Common myeloid progenitor, CD34-positive (primary cell): ENCODE data around the gene ITGA5. TPM values are rescaled to one million over a fixed set of nuclear protein-coding genes. Genes with fewer than 3 reads are reported as not detected.

Experiments
- CTCF ChIA-PET: fragments of 350-600 bp; sonication (Branson Sonifier 250); formaldehyde crosslinking; loops from one replicate; lab custom pipeline; 2021; ENCODE audit warnings: antibody characterized with exemption; lab: Charles Lee
- POLR2A ChIA-PET: fragments of 350-600 bp; sonication (Branson Sonifier 250); formaldehyde crosslinking; loops from one replicate; lab custom pipeline; 2021; ENCODE audit warnings: antibody characterized with exemption; lab: Charles Lee
- DNase-seq, 3 donors: peaks; one replicate each; pipeline versions ENCODE4 v3.0.0 to v3.0.0-alpha.2; 2013
- H3K27ac ChIP-seq, 2 experiments: 1 replicate in 1 of 2; 2 replicates in 1 of 2; pipeline ENCODE4 v1.7.0; 2013; ENCODE audit warnings: inconsistent platforms in 2 of 2, low read length in 2 of 2, mild to moderate bottlenecking in 2 of 2, low read depth in 1 of 2, moderate library complexity in 1 of 2; ENCODE audit not compliant: severe bottlenecking in 2 of 2, insufficient read depth in 1 of 2, poor library complexity in 1 of 2
- H3K27me3 ChIP-seq, 5 experiments: replicated peaks in 2 of 5; 1 replicate in 3 of 5; 2 replicates in 2 of 5; pipeline versions ENCODE4 v1.6.1 to v1.7.0; 2013; ENCODE audit warnings: low read length in 4 of 5, mild to moderate bottlenecking in 2 of 5, moderate library complexity in 2 of 5, inconsistent platforms in 1 of 5; ENCODE audit not compliant: insufficient read depth in 5 of 5, control insufficient read depth in 4 of 5
- H3K36me3 ChIP-seq, 4 experiments: 1 replicate in 2 of 4; 2 replicates in 2 of 4; pipeline versions ENCODE4 v1.6.1 to v1.7.0; 2013; ENCODE audit warnings: low read length in 3 of 4, control low read depth in 1 of 4, mild to moderate bottlenecking in 1 of 4; ENCODE audit not compliant: control insufficient read depth in 4 of 4, insufficient read depth in 4 of 4
- H3K4me1 ChIP-seq, 4 experiments: 1 replicate in 3 of 4; 2 replicates in 1 of 4; pipeline versions ENCODE4 v1.6.1 to v1.7.1; 2013; ENCODE audit warnings: low read length in 3 of 4, mild to moderate bottlenecking in 3 of 4, control low read depth in 1 of 4, inconsistent platforms in 1 of 4, moderate library complexity in 1 of 4; ENCODE audit not compliant: control insufficient read depth in 4 of 4, insufficient read depth in 4 of 4; ENCODE audit errors: control extremely low read depth in 1 of 4
- H3K4me3 ChIP-seq, 7 experiments: 1 replicate in 4 of 7; 2 replicates in 3 of 7; pipeline versions ENCODE4 v1.5.1 to v1.7.0; 2013; ENCODE audit warnings: mild to moderate bottlenecking in 7 of 7, low read length in 6 of 7, moderate library complexity in 6 of 7, inconsistent platforms in 2 of 7, low read depth in 2 of 7, control low read depth in 1 of 7; ENCODE audit not compliant: insufficient read depth in 4 of 7, control insufficient read depth in 1 of 7; ENCODE audit errors: extremely low read depth in 1 of 7
- H3K9me3 ChIP-seq, 5 experiments: 1 replicate in 4 of 5; 2 replicates in 1 of 5; pipeline versions ENCODE4 v1.6.1 to v1.7.1; 2013; ENCODE audit warnings: low read length in 4 of 5, mild to moderate bottlenecking in 2 of 5, inconsistent platforms in 1 of 5, low read depth in 1 of 5, moderate library complexity in 1 of 5; ENCODE audit not compliant: control insufficient read depth in 4 of 5, insufficient read depth in 2 of 5; ENCODE audit errors: control extremely low read depth in 1 of 5
- WGBS: methylation state at CpG from one replicate; pipeline ENCODE4 v1.1.5; 2013; ENCODE audit not compliant: insufficient coverage; 5-methylcytosine and 5-hydroxymethylcytosine counted together
- polyA plus RNA-seq: library from polyadenylated mRNA; unstranded; fragments of 120-200 nt; gene quantifications from one replicate; pipeline ENCODE4 v1.2.1, GENCODE V29; 2013

The ITGA5 gene
- polyA plus RNA-seq = 95.5 TPM

GRCh38 chr12:54419088-54419887 lies at the start of gene ITGA5:
Gene ITGA5, minus strand, starts transcription at chr12:54419266. Its CDS starts 68 bp downstream, at chr12:54419198.
- H3K4me1 ChIP-seq = peaks cover 18 to 77% (median 62%) of the 10 kb centered on the region in 4 experiments
- H3K27me3 ChIP-seq = no peaks in the 10 kb centered on the region
- 3% methylated on average over 32 of the region's 46 CpGs for WGBS
- CTCF ChIA-PET = interaction anchor here (1.1 to 14.7 kb wide), 4 partner anchors 10 to 40 kb away, joined by 3 to 351 read pairs (median 162); no protein-coding TSS in a partner anchor
- POLR2A ChIA-PET = interaction anchor here (0.6 to 2.8 kb wide), 3 partner anchors 9 to 57 kb away, joined by 3 to 22 read pairs (median 3); no protein-coding TSS in a partner anchor
- DNase-seq = peak in 1 of 3 donors; percentile 38
- H3K27ac ChIP-seq = peak within 1 kb of the TSS; percentile 86 to 97
- no peaks in the 10 kb centered on the region for H3K9me3 ChIP-seq
- H3K36me3 ChIP-seq = peaks cover 0 to 3% (median 0%) of the 10 kb centered on the region in 4 experiments
- H3K4me3 ChIP-seq = peak within 1 kb of the TSS; percentile 69 to 98 (median 90)

DNA sequence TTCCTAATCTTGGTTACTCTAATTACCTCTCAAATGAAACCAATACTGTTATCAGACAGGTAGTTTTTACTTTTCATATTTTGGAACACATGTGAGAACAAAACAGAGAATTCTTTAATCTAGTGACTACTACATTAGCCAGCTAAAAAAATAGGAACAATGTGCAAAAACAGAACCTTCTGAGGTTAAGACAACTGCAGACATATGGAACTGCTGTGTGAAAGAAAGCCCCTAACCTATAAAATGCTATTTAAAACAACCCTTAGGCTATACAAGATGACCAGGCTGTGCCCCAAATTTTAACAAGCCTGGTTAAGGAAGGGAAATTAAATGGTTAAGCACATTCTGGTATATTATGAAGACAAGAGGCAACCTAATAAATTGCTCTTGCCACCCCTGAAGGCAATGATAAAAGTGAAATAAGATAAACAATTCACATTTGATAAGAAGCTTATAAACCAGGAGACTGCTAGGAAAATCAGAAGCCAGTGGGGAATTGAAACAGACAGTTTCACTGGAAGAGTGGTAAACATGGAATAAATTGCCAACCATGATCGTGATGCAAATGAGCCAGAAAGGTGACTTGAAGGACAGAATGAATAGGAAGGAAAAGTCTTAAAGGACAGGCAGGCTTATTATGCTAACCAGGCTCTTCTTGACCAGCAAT lies 46.9 kb upstream of the ITGA5 start:
- no peak for DNase-seq
- H3K9me3 ChIP-seq = no peaks in the 10 kb centered on the region
- no peak overlapping the region for H3K4me3 ChIP-seq
- H3K4me1 ChIP-seq = no peaks in the 10 kb centered on the region
- H3K27ac ChIP-seq = no peak overlapping the region
- POLR2A ChIA-PET = no interaction called here
- CTCF ChIA-PET = interaction anchor here (0.6 kb wide), 1 partner anchor 12 kb away, joined by 3 read pairs; no protein-coding TSS in a partner anchor
- 100% methylated on average over 1 of the region's 1 CpG for whole genome bisulfite sequencing
- no peaks in the 10 kb centered on the region for H3K36me3 ChIP-seq
- no peaks in the 10 kb centered on the region for H3K27me3 ChIP-seq

DNA sequence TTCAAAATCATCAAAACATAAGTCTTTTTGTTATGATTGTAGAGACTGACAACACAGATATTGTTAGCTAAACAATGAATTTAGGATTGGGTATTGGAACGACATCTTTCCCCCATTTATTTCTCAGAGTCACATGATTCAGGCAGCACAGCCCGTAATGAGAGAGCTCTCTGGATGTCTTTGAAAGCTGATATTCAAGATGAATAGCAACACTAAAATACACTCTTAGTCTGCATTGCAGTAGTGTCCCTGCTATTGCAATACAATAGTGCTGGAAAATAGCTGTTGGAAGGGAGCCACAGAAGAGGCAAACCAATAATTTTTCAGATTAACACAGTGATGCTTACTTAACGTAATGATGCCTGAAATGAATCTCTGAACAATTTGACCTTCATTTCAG lies 44.4 kb upstream of the ITGA5 start:
- Histone ChIP-seq H3K27me3 (no peaks in the 10 kb centered on the region), H3K27ac (no peak overlapping the region), H3K9me3 (no peaks in the 10 kb centered on the region), H3K4me1 (no peaks in the 10 kb centered on the region), H3K4me3 (no peak overlapping the region), H3K36me3 (no peaks in the 10 kb centered on the region)
- 100% methylated on average over 1 of the region's 3 CpGs for WGBS
- POLR2A ChIA-PET = no interaction called here
- DNase-seq = no peak
- CTCF ChIA-PET = interaction anchor here (0.7 to 2.9 kb wide), 9 partner anchors 9 to 96 kb away, joined by 3 to 10 read pairs (median 4); no protein-coding TSS in a partner anchor

GRCh38 chr12:54463034-54463433 lies 44.0 kb upstream of the ITGA5 start:
- POLR2A ChIA-PET = no interaction called here
- Histone ChIP-seq H3K9me3 (no peaks in the 10 kb centered on the region), H3K4me3 (no peak overlapping the region), H3K27me3 (no peaks in the 10 kb centered on the region), H3K36me3 (no peaks in the 10 kb centered on the region), H3K27ac (no peak overlapping the region), H3K4me1 (no peaks in the 10 kb centered on the region)
- DNase-seq = peak in 2 of 3 donors; percentile 52 to 60
- 77% methylated on average over 2 of the region's 2 CpGs for WGBS
- CTCF ChIA-PET = interaction anchor here (0.9 to 2.9 kb wide), 9 partner anchors 9 to 91 kb away, joined by 3 to 10 read pairs (median 4); no protein-coding TSS in a partner anchor

- Histone ChIP-seq H3K4me3 (no peak overlapping the region), H3K27me3 (no peaks in the 10 kb centered on the region), H3K27ac (no peak overlapping the region), H3K36me3 (no peaks in the 10 kb centered on the region), H3K9me3 (no peaks in the 10 kb centered on the region), H3K4me1 (no peaks in the 10 kb centered on the region)
- CTCF ChIA-PET = interaction anchor here (0.7 to 2.2 kb wide), 2 partner anchors 10 to 17 kb away, joined by 3 to 5 read pairs; no protein-coding TSS in a partner anchor
- WGBS = 100% methylated on average over 4 of the region's 9 CpGs
- POLR2A ChIA-PET = no interaction called here
- DNase-seq = no peak
Measured at GRCh38 chr12:54460317-54460923, 41.4 kb upstream of the ITGA5 start.

DNA sequence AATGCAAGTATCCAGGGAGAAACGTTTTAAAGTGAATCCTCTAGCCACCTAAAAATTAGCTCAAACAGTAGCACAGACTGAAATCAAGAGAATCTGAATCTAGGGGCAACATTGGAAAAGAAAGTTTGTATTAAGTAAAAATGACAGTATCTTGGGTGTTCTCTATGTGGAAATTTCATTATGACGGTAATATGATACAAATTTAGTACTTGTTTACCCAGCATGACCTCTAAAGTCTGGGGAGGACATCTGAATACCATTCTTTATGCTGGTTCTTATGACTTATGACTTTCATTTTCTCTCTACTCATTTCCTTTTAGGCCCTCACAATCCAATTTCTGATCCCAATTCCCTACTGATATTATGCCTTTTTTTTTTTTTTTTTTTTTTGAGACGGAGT lies 40.3 kb upstream of the ITGA5 start:
- ChIA-PET CTCF (interaction anchor here (1.1 to 2.2 kb wide), 2 partner anchors 9 to 46 kb away, joined by 3 to 5 read pairs; no protein-coding TSS in a partner anchor), POLR2A (no interaction called here)
- H3K27me3 ChIP-seq = no peaks in the 10 kb centered on the region
- no peaks in the 10 kb centered on the region for H3K36me3 ChIP-seq
- no CpG with 5 or more reads among the region's 3 CpGs for WGBS
- H3K27ac ChIP-seq = no peak overlapping the region
- DNase-seq = no peak
- no peaks in the 10 kb centered on the region for H3K9me3 ChIP-seq
- no peaks in the 10 kb centered on the region for H3K4me1 ChIP-seq
- H3K4me3 ChIP-seq = no peak overlapping the region
